ENCODE measurements around the gene NSUN3.

The NSUN3 gene

DNA sequence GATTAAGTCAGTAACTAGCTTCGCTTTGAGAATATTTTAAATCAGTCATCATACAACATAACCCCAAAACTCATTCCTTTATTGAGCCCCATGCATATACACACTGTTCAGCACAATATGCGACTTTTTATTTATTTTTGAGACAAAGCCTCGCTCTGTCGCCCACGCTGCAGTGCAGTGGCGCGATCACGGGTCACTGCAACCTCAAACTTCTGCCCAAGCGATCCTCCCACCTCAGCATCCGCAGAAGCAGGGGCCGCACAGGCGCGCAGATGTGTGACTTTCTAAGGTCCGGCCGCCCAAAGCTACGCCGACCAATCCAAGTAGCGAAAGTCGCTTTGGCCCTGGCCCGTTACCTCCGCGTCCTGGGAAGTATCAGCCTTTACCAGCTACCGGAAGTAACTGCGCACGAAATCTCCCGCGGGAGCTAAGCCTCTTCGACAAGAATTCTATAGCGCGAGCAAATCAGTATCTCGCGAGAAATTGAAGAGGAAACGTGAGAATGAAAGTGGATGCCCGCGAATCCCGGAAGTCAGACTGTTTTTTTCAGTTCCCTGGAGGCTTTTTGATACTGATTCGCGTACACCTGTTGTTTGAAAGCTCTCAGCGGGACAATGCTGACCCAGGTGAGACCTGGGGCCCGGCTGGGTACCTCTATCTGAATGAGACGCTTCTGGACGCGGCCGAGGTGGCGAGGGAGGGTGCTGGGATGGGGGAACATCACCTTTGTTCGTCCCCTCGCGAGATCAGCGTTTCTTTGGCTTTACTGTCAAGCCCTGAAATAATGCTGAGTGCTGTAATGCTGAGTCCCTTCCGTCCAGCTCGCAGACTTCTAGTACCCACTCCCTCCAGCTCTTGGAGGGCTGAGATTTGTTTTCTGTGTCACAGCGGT is at the start of gene NSUN3, which contains the start of gene DHFR2:
Gene NSUN3 (plus strand): TSS at position 549 of the 892 bp plus-strand sequence. CDS start 66 bp downstream, at position 615.
Gene DHFR2 (minus strand): TSS at position 404 of the 892 bp plus-strand sequence. CDS start 1,405 bp downstream, outside the sequence.
- FAIRE-seq (no peak), DNase-seq (ENCODE audit: insufficient read length, low spot score) (no peak)
- TF ChIP-seq, protein P1, sequence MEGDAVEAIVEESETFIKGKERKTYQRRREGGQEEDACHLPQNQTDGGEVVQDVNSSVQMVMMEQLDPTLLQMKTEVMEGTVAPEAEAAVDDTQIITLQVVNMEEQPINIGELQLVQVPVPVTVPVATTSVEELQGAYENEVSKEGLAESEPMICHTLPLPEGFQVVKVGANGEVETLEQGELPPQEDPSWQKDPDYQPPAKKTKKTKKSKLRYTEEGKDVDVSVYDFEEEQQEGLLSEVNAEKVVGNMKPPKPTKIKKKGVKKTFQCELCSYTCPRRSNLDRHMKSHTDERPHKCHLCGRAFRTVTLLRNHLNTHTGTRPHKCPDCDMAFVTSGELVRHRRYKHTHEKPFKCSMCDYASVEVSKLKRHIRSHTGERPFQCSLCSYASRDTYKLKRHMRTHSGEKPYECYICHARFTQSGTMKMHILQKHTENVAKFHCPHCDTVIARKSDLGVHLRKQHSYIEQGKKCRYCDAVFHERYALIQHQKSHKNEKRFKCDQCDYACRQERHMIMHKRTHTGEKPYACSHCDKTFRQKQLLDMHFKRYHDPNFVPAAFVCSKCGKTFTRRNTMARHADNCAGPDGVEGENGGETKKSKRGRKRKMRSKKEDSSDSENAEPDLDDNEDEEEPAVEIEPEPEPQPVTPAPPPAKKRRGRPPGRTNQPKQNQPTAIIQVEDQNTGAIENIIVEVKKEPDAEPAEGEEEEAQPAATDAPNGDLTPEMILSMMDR (IDR thresholded peaks at IDR 0.05; ENCODE audit: insufficient read depth, missing control alignments), result no peak

DNA sequence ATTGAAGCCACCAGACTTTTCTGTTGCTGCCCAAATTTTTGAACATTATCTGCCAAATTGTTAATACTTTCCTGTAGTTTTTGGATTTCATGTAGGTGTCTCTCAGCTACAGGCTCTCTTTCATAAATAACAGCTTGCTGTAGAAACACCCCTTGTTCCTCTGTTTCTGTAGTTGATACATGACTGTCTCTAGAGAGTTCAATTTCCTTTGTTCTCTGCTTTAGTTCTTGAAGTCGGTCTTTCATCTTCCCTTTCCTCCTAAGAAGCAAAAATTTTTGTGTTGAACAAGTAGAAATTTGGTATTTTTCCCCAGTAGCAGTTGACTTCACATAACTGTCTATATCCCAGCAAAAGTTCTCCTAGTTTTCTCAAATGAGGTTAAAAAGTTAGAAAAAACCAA is 47.8 kb upstream of the NSUN3 start:
- DNase-seq (ENCODE audit: insufficient read length, low spot score) (no peak), FAIRE-seq (no peak)
- TF ChIP-seq, protein P1 (IDR thresholded peaks at IDR 0.05; ENCODE audit: insufficient read depth, missing control alignments), result no peak

DNA sequence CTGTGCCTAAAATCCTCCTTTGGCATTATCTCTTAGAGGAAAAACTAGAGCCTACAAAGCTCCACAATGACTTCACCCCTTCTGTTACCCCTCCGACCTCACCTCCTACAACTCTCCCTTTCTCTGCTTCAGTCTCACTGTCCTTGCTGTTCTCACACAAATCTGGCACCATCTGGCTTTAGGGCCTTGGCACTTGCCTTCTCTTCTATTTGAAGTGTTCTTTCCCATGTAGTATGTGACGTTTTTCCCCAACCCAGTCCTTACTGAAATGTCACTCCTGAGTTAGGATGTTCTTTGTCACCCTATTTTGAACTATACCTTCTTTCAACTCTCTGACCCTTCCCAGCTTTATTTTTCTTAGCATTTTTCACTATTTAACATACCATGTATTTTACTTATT is 43.2 kb upstream of the NSUN3 start:
- no peak for DNase-seq (ENCODE audit: insufficient read length, low spot score)
- TF ChIP-seq, protein P1 (IDR thresholded peaks at IDR 0.05; ENCODE audit: insufficient read depth, missing control alignments), result no peak
- FAIRE-seq, result no peak

DNA sequence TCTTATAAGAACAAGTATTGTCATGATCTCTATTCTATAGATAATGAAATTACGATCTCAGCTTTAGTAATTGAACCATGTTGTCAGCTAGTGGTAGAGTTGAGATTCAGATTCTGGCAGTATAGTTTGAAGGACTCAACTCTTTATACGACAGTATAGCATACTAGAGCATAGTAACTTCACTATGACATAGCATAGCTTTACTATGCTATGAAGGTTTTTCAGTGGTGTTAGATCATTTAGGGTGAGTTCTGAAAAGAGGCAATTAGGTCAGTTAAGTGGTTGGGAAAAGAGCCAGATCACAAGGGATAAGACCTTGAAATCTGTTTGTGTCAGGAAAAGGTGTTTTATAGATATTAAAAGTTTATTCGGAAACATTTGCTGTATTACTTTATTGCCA is 42.6 kb upstream of the NSUN3 start:
- DNase-seq (ENCODE audit: insufficient read length, low spot score) (no peak), FAIRE-seq (no peak)
- TF ChIP-seq, protein P1 (IDR thresholded peaks at IDR 0.05; ENCODE audit: insufficient read depth, missing control alignments), result no peak

DNA sequence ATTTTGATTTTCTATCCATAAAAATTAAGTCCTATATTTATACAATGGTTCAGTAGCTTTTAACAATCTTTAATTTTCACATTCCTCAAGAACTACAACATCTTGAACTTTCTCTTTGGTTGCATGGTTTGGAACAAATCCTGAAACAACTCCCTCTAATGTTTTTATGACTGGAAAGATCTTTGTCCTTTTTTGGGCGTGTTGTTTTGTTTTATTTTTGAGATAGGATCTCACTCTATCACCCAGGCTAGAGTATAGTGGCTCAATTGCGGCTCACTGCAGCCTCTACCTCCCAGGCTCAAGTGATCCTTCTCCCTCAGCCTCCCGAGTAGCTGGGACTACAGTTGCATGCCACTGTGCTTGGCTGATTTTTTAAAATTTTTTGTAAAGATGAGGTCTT is 38.5 kb upstream of the NSUN3 start:
- FAIRE-seq, result no peak
- TF ChIP-seq, protein P1 (IDR thresholded peaks at IDR 0.05; ENCODE audit: insufficient read depth, missing control alignments), result no peak
- DNase-seq (ENCODE audit: insufficient read length, low spot score), result no peak

DNA sequence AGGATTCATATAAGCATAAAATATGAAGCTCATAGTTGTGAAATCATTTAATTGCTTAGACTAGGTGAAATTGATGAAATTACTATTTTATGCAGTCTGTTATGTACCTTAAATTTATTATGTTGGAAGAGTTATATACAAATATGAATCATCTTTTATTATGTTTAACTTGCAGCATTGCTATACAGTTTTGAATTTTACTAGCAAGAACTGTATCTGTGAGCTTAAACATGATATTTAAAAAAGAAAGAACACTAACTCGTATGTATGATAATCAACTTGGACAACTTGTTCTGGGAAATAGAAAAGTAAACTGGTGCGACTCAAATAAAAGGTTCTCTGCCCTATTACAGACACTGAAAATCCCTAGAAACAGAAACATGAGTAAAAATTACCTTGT is 36.2 kb upstream of the NSUN3 start:
- FAIRE-seq (no peak), DNase-seq (ENCODE audit: insufficient read length, low spot score) (no peak)
- TF ChIP-seq, protein P1 (IDR thresholded peaks at IDR 0.05; ENCODE audit: insufficient read depth, missing control alignments), result no peak
